ENCODE measurements around the gene OR5L2.
"Not testable (repeated sequence)": the region's sequence is repeated elsewhere in the genome, so short reads cannot be mapped to it uniquely, and the experiment has no call there.

The OR5L2 gene

DNA sequence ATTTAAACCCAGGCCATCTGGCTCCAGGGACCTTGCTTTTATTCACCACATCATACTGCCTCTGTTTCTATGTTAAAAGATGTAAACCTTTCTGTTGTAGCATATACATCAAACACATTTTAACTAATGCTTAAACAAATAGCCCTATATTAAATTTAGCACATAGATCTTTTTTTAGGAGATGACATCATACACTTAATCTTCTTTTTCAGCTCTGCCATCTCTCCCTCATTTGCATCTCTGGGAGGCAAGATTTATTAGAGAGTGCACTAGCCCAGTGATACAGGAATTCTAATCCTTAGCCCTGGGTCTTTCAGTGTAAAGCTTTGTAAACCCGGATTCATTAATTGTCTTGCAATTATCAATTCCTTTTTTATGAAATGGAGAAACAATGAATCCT is 25.1 kb downstream of the OR5L2 start:
- Histone ChIP-seq H3K4me1 (ENCODE audit: control insufficient read depth, insufficient read depth, low read length, poor library complexity, severe bottlenecking) (no peaks in the 10 kb centered on the region), H3K9me3 (ENCODE audit: control insufficient read depth, low read length) (no peaks in the 10 kb centered on the region), H3K36me3 (ENCODE audit: control insufficient read depth, insufficient read depth, low read length) (no peaks in the 10 kb centered on the region), H3K4me3 (ENCODE audit: insufficient read depth, low read depth, low read length, poor library complexity, severe bottlenecking) (no peak overlapping the region), H3K27ac (ENCODE audit: insufficient read depth, low read length, poor library complexity, severe bottlenecking) (no peak overlapping the region), H3K27me3 (replicated peaks; ENCODE audit: control insufficient read depth, insufficient read depth, low read length, poor library complexity, severe bottlenecking) (no peaks in the 10 kb centered on the region)
- no peak for DNase-seq

GRCh38 chr11:55854704-55855103 is 27.7 kb downstream of the OR5L2 start:
- no peaks in the 10 kb centered on the region for H3K27me3 ChIP-seq (replicated peaks; ENCODE audit: control insufficient read depth, insufficient read depth, low read length, poor library complexity, severe bottlenecking)
- no peak for DNase-seq
- H3K9me3 ChIP-seq (ENCODE audit: control insufficient read depth, low read length), result no peaks in the 10 kb centered on the region
- no peaks in the 10 kb centered on the region for H3K4me1 ChIP-seq (ENCODE audit: control insufficient read depth, insufficient read depth, low read length, poor library complexity, severe bottlenecking)
- no peaks in the 10 kb centered on the region for H3K36me3 ChIP-seq (ENCODE audit: control insufficient read depth, insufficient read depth, low read length)
- no peak overlapping the region for H3K4me3 ChIP-seq (ENCODE audit: insufficient read depth, low read depth, low read length, poor library complexity, severe bottlenecking)
- no peak overlapping the region for H3K27ac ChIP-seq (ENCODE audit: insufficient read depth, low read length, poor library complexity, severe bottlenecking)

DNA sequence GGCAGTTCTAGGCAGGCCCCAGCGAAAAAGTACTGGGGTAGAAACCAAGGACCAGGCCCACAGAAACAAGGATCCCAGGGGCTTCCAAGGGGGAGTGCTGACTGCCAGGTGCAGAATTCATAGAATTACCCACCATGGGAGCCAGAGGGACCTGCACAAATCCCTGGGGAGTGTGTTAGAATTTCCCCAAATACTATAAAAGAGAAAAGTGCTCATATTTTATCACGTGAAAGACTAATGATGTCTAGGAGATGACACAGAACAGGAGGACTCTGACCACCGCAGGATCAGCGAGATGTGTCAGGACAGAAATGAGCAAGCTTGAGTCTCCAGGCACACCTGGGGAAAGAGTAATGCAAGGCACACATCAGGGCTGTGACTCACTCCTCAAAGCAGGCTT is 40.3 kb downstream of the OR5L2 start:
- not testable (repeated sequence) for H3K27ac ChIP-seq (ENCODE audit: insufficient read depth, low read length, poor library complexity, severe bottlenecking); H3K4me3 ChIP-seq (ENCODE audit: insufficient read depth, low read depth, low read length, poor library complexity, severe bottlenecking)

GRCh38 chr11:55872731-55873130 is 45.7 kb downstream of the OR5L2 start:
- H3K4me3 ChIP-seq (ENCODE audit: insufficient read depth, low read depth, low read length, poor library complexity, severe bottlenecking), result not testable (repeated sequence)

More for the DNA sequence above, 40.3 kb downstream of the OR5L2 start:
- DNase-seq; H3K27me3 ChIP-seq (replicated peaks; ENCODE audit: control insufficient read depth, insufficient read depth, low read length, poor library complexity, severe bottlenecking); H3K4me1 ChIP-seq (ENCODE audit: control insufficient read depth, insufficient read depth, low read length, poor library complexity, severe bottlenecking); H3K36me3 ChIP-seq (ENCODE audit: control insufficient read depth, insufficient read depth, low read length); H3K9me3 ChIP-seq (ENCODE audit: control insufficient read depth, low read length): not testable (repeated sequence)

GRCh38 chr11:55873146-55873545 is 46.1 kb downstream of the OR5L2 start:
- H3K36me3 ChIP-seq (ENCODE audit: control insufficient read depth, insufficient read depth, low read length); H3K9me3 ChIP-seq (ENCODE audit: control insufficient read depth, low read length); DNase-seq; H3K4me3 ChIP-seq (ENCODE audit: insufficient read depth, low read depth, low read length, poor library complexity, severe bottlenecking); H3K27me3 ChIP-seq (replicated peaks; ENCODE audit: control insufficient read depth, insufficient read depth, low read length, poor library complexity, severe bottlenecking); H3K4me1 ChIP-seq (ENCODE audit: control insufficient read depth, insufficient read depth, low read length, poor library complexity, severe bottlenecking); H3K27ac ChIP-seq (ENCODE audit: insufficient read depth, low read length, poor library complexity, severe bottlenecking): not testable (repeated sequence)

More at GRCh38 chr11:55872731-55873130, 45.7 kb downstream of the OR5L2 start:
- H3K9me3 ChIP-seq (ENCODE audit: control insufficient read depth, low read length); H3K27ac ChIP-seq (ENCODE audit: insufficient read depth, low read length, poor library complexity, severe bottlenecking); H3K27me3 ChIP-seq (replicated peaks; ENCODE audit: control insufficient read depth, insufficient read depth, low read length, poor library complexity, severe bottlenecking); H3K4me1 ChIP-seq (ENCODE audit: control insufficient read depth, insufficient read depth, low read length, poor library complexity, severe bottlenecking); DNase-seq; H3K36me3 ChIP-seq (ENCODE audit: control insufficient read depth, insufficient read depth, low read length): not testable (repeated sequence)
